Progenitor cell of endocrine pancreas (in vitro differentiated cells): ENCODE results near the gene HTD2. TPM values are rescaled to one million over a fixed set of nuclear protein-coding genes. Genes with fewer than 3 reads are reported as not detected.
"Not testable (repeated sequence)": the region's sequence is repeated elsewhere in the genome, so short reads cannot be mapped to it uniquely, and the experiment has no call there.

ENCODE experiments used
- DNase-seq: peaks from one replicate; pipeline ENCODE4 v3.0.0; 2021; ENCODE audit warnings: low spot score; ENCODE audit not compliant: unreplicated experiment
- H3K27ac Mint-ChIP-seq: 2 replicates; pipeline ENCODE4 v1.8.0; 2021; ENCODE audit warnings: mild to moderate bottlenecking, moderate library complexity, mixed read lengths
- H3K27me3 Mint-ChIP-seq: 2 replicates; pipeline ENCODE4 v1.8.0; 2021; ENCODE audit warnings: mixed read lengths
- H3K36me3 Mint-ChIP-seq: 2 replicates; pipeline ENCODE4 v1.8.0; 2022; ENCODE audit warnings: mixed read lengths; ENCODE audit not compliant: insufficient read depth
- H3K4me1 Mint-ChIP-seq: 2 replicates; pipeline ENCODE4 v1.8.0; 2021; ENCODE audit warnings: low read depth, mixed read lengths
- H3K4me3 Mint-ChIP-seq: 2 replicates; pipeline ENCODE4 v1.8.0; 2021; ENCODE audit warnings: low read depth, mild to moderate bottlenecking, moderate library complexity, mixed read lengths
- H3K9me3 Mint-ChIP-seq: 2 replicates; pipeline ENCODE4 v1.8.0; 2021; ENCODE audit warnings: low read depth, mixed read lengths
- CTCF ChIP-seq: fragments of 200-600 bp; sonication (generic); IDR thresholded peaks from one replicate; pipeline ENCODE4 v1.5.0; 2021; ENCODE audit warnings: antibody characterized with exemption, mild to moderate bottlenecking; ENCODE audit not compliant: unreplicated experiment
- total RNA-seq: library from RNA; stranded (reverse); gene quantifications from 2 replicates; pipeline ENCODE4 v1.2.1, GENCODE V29; 2021

HTD2 gene
- total RNA-seq, 1 donor from 2014 or later: 10.7 TPM

GRCh38 chr3:58274027-58274614 lies 32.2 kb upstream of the HTD2 start:
- no peak for TF ChIP-seq CTCF
- Mint-ChIP-seq H3K4me1 (no peaks in the 10 kb centered on the region), H3K9me3 (no peaks in the 10 kb centered on the region), H3K27me3 (no peaks in the 10 kb centered on the region), H3K4me3 (no peak overlapping the region), H3K36me3 (peaks cover 31% of the 10 kb centered on the region), H3K27ac (no peak overlapping the region)
- no peak for DNase-seq

GRCh38 chr3:58281069-58281468 lies 25.3 kb upstream of the HTD2 start:
- H3K4me1 Mint-ChIP-seq: no peaks in the 10 kb centered on the region
- TF ChIP-seq CTCF: no peak

GRCh38 chr3:58285334-58285733 lies 21.0 kb upstream of the HTD2 start:
- no peak overlapping the region for H3K4me3 Mint-ChIP-seq
- peaks cover 9% of the 10 kb centered on the region for H3K36me3 Mint-ChIP-seq
- H3K27me3 Mint-ChIP-seq: no peaks in the 10 kb centered on the region
- no peak overlapping the region for H3K27ac Mint-ChIP-seq
- H3K4me1 Mint-ChIP-seq: no peaks in the 10 kb centered on the region
- no peak for DNase-seq
- TF ChIP-seq CTCF: no peak
- H3K9me3 Mint-ChIP-seq: no peaks in the 10 kb centered on the region

More at GRCh38 chr3:58281069-58281468, 25.3 kb upstream of the HTD2 start:
- no peak overlapping the region for H3K27ac Mint-ChIP-seq
- no peak for DNase-seq
- H3K36me3 Mint-ChIP-seq: peaks cover 32% of the 10 kb centered on the region
- no peaks in the 10 kb centered on the region for H3K27me3 Mint-ChIP-seq
- H3K9me3 Mint-ChIP-seq: no peaks in the 10 kb centered on the region
- no peak overlapping the region for H3K4me3 Mint-ChIP-seq

- Mint-ChIP-seq H3K9me3 (no peaks in the 10 kb centered on the region), H3K4me1 (no peaks in the 10 kb centered on the region), H3K4me3 (no peak overlapping the region), H3K27me3 (no peaks in the 10 kb centered on the region), H3K27ac (no peak overlapping the region), H3K36me3 (peaks cover 8% of the 10 kb centered on the region)
- DNase-seq: no peak
- TF ChIP-seq CTCF: no peak
These were observed 19.0 kb upstream of the HTD2 start for GRCh38 chr3:58287354-58287753.

GRCh38 chr3:58288011-58288728 lies 18.1 kb upstream of the HTD2 start:
- no peak for TF ChIP-seq CTCF
- Mint-ChIP-seq H3K9me3 (no peaks in the 10 kb centered on the region), H3K27ac (peak overlapping the region; percentile 6), H3K27me3 (no peaks in the 10 kb centered on the region), H3K4me1 (no peaks in the 10 kb centered on the region), H3K36me3 (peaks cover 8% of the 10 kb centered on the region), H3K4me3 (no peak overlapping the region)
- no peak for DNase-seq

- H3K27ac Mint-ChIP-seq, H3K9me3 Mint-ChIP-seq, H3K4me1 Mint-ChIP-seq, H3K27me3 Mint-ChIP-seq, H3K4me3 Mint-ChIP-seq, DNase-seq, H3K36me3 Mint-ChIP-seq: not testable (repeated sequence)
These were observed 17.2 kb upstream of the HTD2 start for GRCh38 chr3:58288964-58289613.

DNA sequence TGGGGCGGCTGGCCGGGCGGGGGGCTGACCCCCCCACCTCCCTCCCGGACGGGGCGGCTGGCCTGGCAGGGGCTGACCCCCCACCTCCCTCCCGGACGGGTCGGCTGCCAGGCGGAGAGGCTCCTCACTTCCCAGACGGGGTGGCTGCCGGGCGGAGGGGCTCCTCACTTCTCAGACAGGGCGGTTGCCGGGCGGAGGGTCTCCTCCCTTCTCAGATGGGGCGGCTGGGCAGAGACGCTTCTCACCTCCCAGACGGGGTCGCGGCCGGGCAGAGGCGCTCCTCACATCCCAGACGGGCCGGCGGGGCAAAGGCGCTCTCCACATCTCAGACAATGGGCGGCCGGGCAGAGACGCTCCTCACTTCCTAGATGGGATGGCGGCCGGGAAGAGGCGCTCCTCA lies 15.9 kb upstream of the HTD2 start:
- H3K27me3 Mint-ChIP-seq: not testable (repeated sequence)

More for the DNA sequence above, 15.9 kb upstream of the HTD2 start:
- not testable (repeated sequence) for H3K9me3 Mint-ChIP-seq, H3K4me3 Mint-ChIP-seq, DNase-seq, H3K27ac Mint-ChIP-seq, H3K4me1 Mint-ChIP-seq
- H3K36me3 Mint-ChIP-seq: peaks cover 11% of the 10 kb centered on the region
